Natural killer cell (primary cell): ENCODE measurements around the gene WWTR1. TPM values are rescaled to one million over a fixed set of nuclear protein-coding genes. Genes with fewer than 3 reads are reported as not detected.

Experiments
- ATAC-seq, 3 donors: fragments of 150-1000 bp in 2 of 3; fragments of 200-7000 bp in 1 of 3; cut with Tn5 transposase; 1 replicate in 1 of 3; 2 replicates in 2 of 3; pipeline ENCODE4 v1.10.0; 2021; ENCODE audit warnings: mild to moderate bottlenecking in 2 of 3, moderate library complexity in 2 of 3
- DNase-seq, 2 donors: peaks; one replicate each; pipeline versions ENCODE4 v3.0.0 to v3.0.0-alpha.2; 2013 to 2021; ENCODE audit warnings: mixed read lengths in 1 of 2
- H3K27ac ChIP-seq: one replicate; pipeline ENCODE4 v1.5.1; 2013; ENCODE audit warnings: mild to moderate bottlenecking, low read length
- H3K27me3 ChIP-seq: one replicate; pipeline ENCODE4 v1.6.1; 2013; ENCODE audit warnings: low read length; ENCODE audit not compliant: control insufficient read depth, insufficient read depth
- H3K36me3 ChIP-seq: one replicate; pipeline ENCODE4 v1.6.1; 2013; ENCODE audit warnings: low read length; ENCODE audit not compliant: control insufficient read depth, insufficient read depth
- H3K4me1 ChIP-seq: one replicate; pipeline ENCODE4 v1.6.1; 2013; ENCODE audit warnings: low read length; ENCODE audit not compliant: control insufficient read depth, insufficient read depth
- H3K4me3 ChIP-seq: one replicate; pipeline ENCODE4 v1.5.1; 2013; ENCODE audit warnings: low read length
- H3K9me3 ChIP-seq: one replicate; pipeline ENCODE4 v1.6.1; 2013; ENCODE audit warnings: low read length; ENCODE audit not compliant: control insufficient read depth, insufficient read depth
- H3K27ac Mint-ChIP-seq, 2 donors: one replicate each; pipeline ENCODE4 v1.8.0; 2022; ENCODE audit warnings: mild to moderate bottlenecking in 2 of 2, mixed read lengths in 2 of 2, moderate library complexity in 1 of 2
- H3K27me3 Mint-ChIP-seq, 2 donors: one replicate each; pipeline ENCODE4 v1.8.0; 2022; ENCODE audit warnings: low read depth in 2 of 2, mixed read lengths in 2 of 2
- H3K36me3 Mint-ChIP-seq: one replicate; pipeline ENCODE4 v1.8.0; 2022; ENCODE audit warnings: mixed read lengths
- H3K4me1 Mint-ChIP-seq, 2 donors: one replicate each; pipeline ENCODE4 v1.8.0; 2022; ENCODE audit warnings: mixed read lengths in 2 of 2
- H3K4me3 Mint-ChIP-seq: one replicate; pipeline ENCODE4 v1.8.0; 2022; ENCODE audit warnings: mild to moderate bottlenecking, moderate library complexity, mixed read lengths
- H3K9me3 Mint-ChIP-seq, 2 donors: one replicate each; pipeline ENCODE4 v1.8.0; 2022; ENCODE audit warnings: mixed read lengths in 2 of 2
- WGBS: methylation state at CpG from one replicate; pipeline ENCODE4 v1.1.7; 2013; ENCODE audit warnings: missing lambda C conversion rate; ENCODE audit not compliant: insufficient coverage; 5-methylcytosine and 5-hydroxymethylcytosine counted together
- intact Hi-C: fragments of 100-400 bp; cut with micrococcal nuclease; formaldehyde crosslinking; loops from one replicate; pipeline ENCODE4 v1.14.2; 2022
- total RNA-seq, 4 donors: library from RNA; stranded (reverse); fragments of 120-200 nt in 1 of 4; gene quantifications; one replicate each; pipeline versions ENCODE4 v1.2.3 to v1.2.4, GENCODE V29; 2013 to 2022
- TF ChIP-seq, protein P1 (sequence below): fragments of 200-600 bp; IDR thresholded peaks from one replicate; pipeline ENCODE4 v1.8.0; 2022; ENCODE audit warnings: antibody characterized with exemption

Gene WWTR1
- total RNA-seq, 3 donors from 2014 or later (not counting 1 experiment from before 2014, with no cell fraction given), result 0.72 to 1.1 (median 0.73) TPM

GRCh38 chr3:149541091-149541491 is 116.7 kb downstream of the WWTR1 start:
- DNase-seq, result no peak
- peaks cover 0 to under 1% of the 10 kb centered on the region in 2 donors for H3K27me3 Mint-ChIP-seq
- no peak for ATAC-seq
- H3K4me3 Mint-ChIP-seq, result no peak overlapping the region
- no peaks in the 10 kb centered on the region for H3K36me3 Mint-ChIP-seq
- H3K27ac ChIP-seq, result no peak overlapping the region
- H3K27ac Mint-ChIP-seq, result no peak overlapping the region
- no peaks in the 10 kb centered on the region for H3K4me1 ChIP-seq
- TF ChIP-seq, protein P1, sequence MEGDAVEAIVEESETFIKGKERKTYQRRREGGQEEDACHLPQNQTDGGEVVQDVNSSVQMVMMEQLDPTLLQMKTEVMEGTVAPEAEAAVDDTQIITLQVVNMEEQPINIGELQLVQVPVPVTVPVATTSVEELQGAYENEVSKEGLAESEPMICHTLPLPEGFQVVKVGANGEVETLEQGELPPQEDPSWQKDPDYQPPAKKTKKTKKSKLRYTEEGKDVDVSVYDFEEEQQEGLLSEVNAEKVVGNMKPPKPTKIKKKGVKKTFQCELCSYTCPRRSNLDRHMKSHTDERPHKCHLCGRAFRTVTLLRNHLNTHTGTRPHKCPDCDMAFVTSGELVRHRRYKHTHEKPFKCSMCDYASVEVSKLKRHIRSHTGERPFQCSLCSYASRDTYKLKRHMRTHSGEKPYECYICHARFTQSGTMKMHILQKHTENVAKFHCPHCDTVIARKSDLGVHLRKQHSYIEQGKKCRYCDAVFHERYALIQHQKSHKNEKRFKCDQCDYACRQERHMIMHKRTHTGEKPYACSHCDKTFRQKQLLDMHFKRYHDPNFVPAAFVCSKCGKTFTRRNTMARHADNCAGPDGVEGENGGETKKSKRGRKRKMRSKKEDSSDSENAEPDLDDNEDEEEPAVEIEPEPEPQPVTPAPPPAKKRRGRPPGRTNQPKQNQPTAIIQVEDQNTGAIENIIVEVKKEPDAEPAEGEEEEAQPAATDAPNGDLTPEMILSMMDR, result no peak
- no peak overlapping the region for H3K4me3 ChIP-seq
- H3K4me1 Mint-ChIP-seq, result no peaks in the 10 kb centered on the region
- H3K9me3 Mint-ChIP-seq, result no peaks in the 10 kb centered on the region
- WGBS, result 82% methylated on average over 3 of the region's 3 CpGs
- H3K36me3 ChIP-seq, result no peaks in the 10 kb centered on the region
- intact Hi-C loops, result no loop called here
- H3K27me3 ChIP-seq, result no peaks in the 10 kb centered on the region
- no peaks in the 10 kb centered on the region for H3K9me3 ChIP-seq

GRCh38 chr3:149538371-149538770 is 119.5 kb downstream of the WWTR1 start:
- H3K27me3 Mint-ChIP-seq, result peaks cover 4 to 15% of the 10 kb centered on the region in 2 donors
- Histone ChIP-seq H3K27ac (no peak overlapping the region), H3K4me3 (no peak overlapping the region), H3K36me3 (no peaks in the 10 kb centered on the region), H3K9me3 (no peaks in the 10 kb centered on the region), H3K4me1 (no peaks in the 10 kb centered on the region), H3K27me3 (no peaks in the 10 kb centered on the region)
- peaks cover 0 to 7% of the 10 kb centered on the region in 2 donors for H3K4me1 Mint-ChIP-seq
- 100% methylated on average over 1 of the region's 1 CpG for WGBS
- no peak for DNase-seq
- intact Hi-C loops, result no loop called here
- H3K36me3 Mint-ChIP-seq, result no peaks in the 10 kb centered on the region
- no peak overlapping the region for H3K4me3 Mint-ChIP-seq
- ATAC-seq, result no peak
- H3K27ac Mint-ChIP-seq, result no peak overlapping the region
- TF ChIP-seq, protein P1, result no peak
- H3K9me3 Mint-ChIP-seq, result no peaks in the 10 kb centered on the region

DNA sequence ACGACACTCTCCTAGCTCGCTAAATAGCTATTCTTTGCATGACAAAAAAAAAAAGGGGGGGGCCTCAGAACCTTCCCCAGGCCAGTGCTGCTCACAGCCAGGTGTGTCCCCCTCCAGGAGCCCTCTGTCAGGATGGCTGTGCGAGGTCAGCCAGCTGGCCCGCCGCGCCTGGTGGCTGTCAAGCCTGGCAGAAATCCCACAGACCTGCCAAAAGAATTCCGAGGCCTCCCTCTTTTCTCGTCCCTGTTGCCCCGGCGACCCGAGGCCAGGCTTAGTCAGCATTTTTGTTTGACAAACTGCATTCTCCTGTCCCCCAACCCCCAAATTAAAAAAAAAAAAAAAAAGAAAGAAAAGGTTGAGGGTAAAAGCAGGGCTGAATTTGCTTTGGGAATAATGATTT is 121.4 kb downstream of the WWTR1 start:
- Histone ChIP-seq H3K4me3 (no peak overlapping the region), H3K4me1 (peaks cover 9% of the 10 kb centered on the region), H3K27me3 (no peaks in the 10 kb centered on the region), H3K27ac (no peak overlapping the region), H3K9me3 (no peaks in the 10 kb centered on the region), H3K36me3 (no peaks in the 10 kb centered on the region)
- H3K4me1 Mint-ChIP-seq, result peaks cover 16 to 18% of the 10 kb centered on the region in 2 donors
- no peaks in the 10 kb centered on the region for H3K36me3 Mint-ChIP-seq
- H3K27me3 Mint-ChIP-seq, result peaks cover 4 to 23% of the 10 kb centered on the region in 2 donors
- H3K4me3 Mint-ChIP-seq, result no peak overlapping the region
- H3K27ac Mint-ChIP-seq, result no peak overlapping the region
- no peak for ATAC-seq
- TF ChIP-seq, protein P1, result no peak
- intact Hi-C loops, result no loop called here
- WGBS, result 97% methylated on average over 7 of the region's 11 CpGs
- H3K9me3 Mint-ChIP-seq, result no peaks in the 10 kb centered on the region
- no peak for DNase-seq

GRCh38 chr3:149535333-149535685 is 122.5 kb downstream of the WWTR1 start:
- no peak overlapping the region for H3K27ac Mint-ChIP-seq
- Histone ChIP-seq H3K4me1 (peaks cover 9% of the 10 kb centered on the region), H3K9me3 (no peaks in the 10 kb centered on the region), H3K27ac (no peak overlapping the region), H3K36me3 (no peaks in the 10 kb centered on the region), H3K27me3 (no peaks in the 10 kb centered on the region), H3K4me3 (no peak overlapping the region)
- H3K36me3 Mint-ChIP-seq, result no peaks in the 10 kb centered on the region
- H3K27me3 Mint-ChIP-seq, result peaks cover 4 to 23% of the 10 kb centered on the region in 2 donors
- WGBS, result 92% methylated on average over 7 of the region's 8 CpGs
- DNase-seq (no peak), ATAC-seq (no peak)
- H3K9me3 Mint-ChIP-seq, result no peaks in the 10 kb centered on the region
- TF ChIP-seq, protein P1, result no peak
- peaks cover 18 to 19% of the 10 kb centered on the region in 2 donors for H3K4me1 Mint-ChIP-seq
- intact Hi-C loops, result no loop called here
- no peak overlapping the region for H3K4me3 Mint-ChIP-seq
